ENCODE results near the gene LAMA5.

The LAMA5 gene

GRCh38 chr20:62299666-62300236 is 67.4 kb downstream of the LAMA5 start:
- DNase-seq: no peak

GRCh38 chr20:62298577-62299249 is 68.4 kb downstream of the LAMA5 start:
- DNase-seq: no peak

- no peak for DNase-seq
Observed at GRCh38 chr20:62297449-62298227, 69.5 kb downstream of the LAMA5 start.

GRCh38 chr20:62296724-62297448 is 70.2 kb downstream of the LAMA5 start:
- DNase-seq: no peak

GRCh38 chr20:62294516-62294915 is 72.6 kb downstream of the LAMA5 start:
- no peak for DNase-seq

GRCh38 chr20:62293946-62294345 is 73.2 kb downstream of the LAMA5 start:
- DNase-seq: no peak

- no peak for DNase-seq
Observed at GRCh38 chr20:62293111-62293784, 73.9 kb downstream of the LAMA5 start.

GRCh38 chr20:62292108-62292507 is 75.0 kb downstream of the LAMA5 start:
- DNase-seq: no peak

GRCh38 chr20:62291251-62292066 is 75.7 kb downstream of the LAMA5 start:
- no peak for DNase-seq

- no peak for DNase-seq
Observed at GRCh38 chr20:62289898-62290297, 77.2 kb downstream of the LAMA5 start.

- DNase-seq: no peak
Observed at GRCh38 chr20:62289131-62289530, 78.0 kb downstream of the LAMA5 start.

GRCh38 chr20:62288535-62289105 is 78.5 kb downstream of the LAMA5 start:
- no peak for DNase-seq

GRCh38 chr20:62287759-62288534 is 79.2 kb downstream of the LAMA5 start:
- DNase-seq: no peak

- no peak for DNase-seq
Observed at GRCh38 chr20:62287129-62287528, 80.0 kb downstream of the LAMA5 start.

GRCh38 chr20:62286493-62287064 is 80.5 kb downstream of the LAMA5 start:
- no peak for DNase-seq

- DNase-seq: no peak
Observed at GRCh38 chr20:62285722-62286121, 81.4 kb downstream of the LAMA5 start.

GRCh38 chr20:62285151-62285550 is 82.0 kb downstream of the LAMA5 start:
- DNase-seq: no peak

- DNase-seq: no peak
Observed at GRCh38 chr20:62284448-62284847, 82.7 kb downstream of the LAMA5 start.

GRCh38 chr20:62282877-62283503 is 84.1 kb downstream of the LAMA5 start:
- no peak for DNase-seq

GRCh38 chr20:62282103-62282502 is 85.0 kb downstream of the LAMA5 start:
- no peak for DNase-seq
